ENCODE results near the gene TMPRSS2.

Gene TMPRSS2

DNA sequence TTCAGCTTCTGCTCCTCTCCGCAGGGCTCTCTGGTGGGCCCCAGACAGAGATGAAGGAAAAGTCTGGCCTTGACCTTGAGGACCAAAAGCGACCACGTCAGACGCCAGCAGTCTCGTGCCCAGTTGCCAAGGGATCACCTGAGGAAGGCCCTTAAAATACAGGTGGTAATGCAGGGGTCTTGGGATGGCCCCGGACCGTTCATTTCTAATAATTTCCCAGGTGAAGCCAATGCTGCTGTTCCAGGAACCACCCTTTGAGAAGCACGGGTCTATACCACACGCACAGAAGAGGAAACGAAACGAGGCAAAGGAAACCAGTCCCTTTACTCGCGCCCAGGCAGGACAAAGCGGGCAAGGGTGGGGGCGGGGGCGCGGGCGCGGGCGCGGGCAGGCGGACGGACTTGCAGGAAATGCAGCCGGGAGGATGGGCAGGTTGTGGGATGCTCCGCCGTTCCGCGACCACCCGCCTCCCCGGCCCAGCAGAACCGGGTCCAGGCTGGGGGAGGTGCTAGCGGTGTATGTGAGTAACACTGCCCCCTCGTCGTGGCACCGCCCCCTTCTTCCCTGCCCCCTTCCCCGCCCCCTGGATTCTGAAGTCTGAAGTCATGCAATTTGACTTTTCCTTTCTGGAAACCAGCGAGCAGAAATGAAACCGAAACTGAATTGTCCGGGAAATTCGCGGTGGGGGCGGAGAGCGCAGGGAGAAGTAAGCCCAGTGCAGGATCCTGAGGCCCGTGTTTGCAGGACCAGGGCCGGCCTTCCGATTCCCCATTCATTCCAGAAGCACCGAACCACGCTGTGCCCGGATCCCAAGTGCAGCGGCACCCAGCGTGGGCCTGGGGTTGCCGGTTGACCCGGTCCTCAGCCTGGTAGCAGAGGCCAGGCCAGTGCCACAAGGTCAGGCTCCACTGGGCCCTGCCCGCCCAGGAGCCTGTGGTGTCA is 87.8 kb downstream of the TMPRSS2 start (continued):
- TF ChIP-seq ZNF701 (tag by site-specific recombination; IDR thresholded peaks at IDR 0.05) (no peak), SP3 (tag by site-specific recombination; IDR thresholded peaks at IDR 0.05) (peak; percentile 83), ZNF792 (tag by site-specific recombination; IDR thresholded peaks at IDR 0.05) (no peak), MZF1 (tag by site-specific recombination; IDR thresholded peaks at IDR 0.05; ENCODE audit: borderline replicate concordance) (no peak), ZFP69B (tag by site-specific recombination; IDR thresholded peaks at IDR 0.05) (0 out of 2 replicates have a peak, but pooled peaks have one; percentile 40), KLF9 (tag by site-specific recombination; IDR thresholded peaks at IDR 0.05; ENCODE audit: low read depth) (peak; percentile 91), ZBTB1 (tag by site-specific recombination; IDR thresholded peaks at IDR 0.05) (no peak), KLF16 (tag by site-specific recombination; IDR thresholded peaks at IDR 0.05) (0 out of 2 replicates have a peak, but pooled peaks have one; percentile 39), ZNF585B (tag by site-specific recombination; IDR thresholded peaks at IDR 0.05) (no peak), ZNF394 (tag by site-specific recombination; IDR thresholded peaks at IDR 0.05; ENCODE audit: borderline replicate concordance) (no peak), ZNF184 (tag by site-specific recombination; IDR thresholded peaks at IDR 0.05) (no peak), ZNF48 (tag by site-specific recombination; IDR thresholded peaks at IDR 0.05) (no peak), ZNF266 (tag by site-specific recombination; IDR thresholded peaks at IDR 0.05; ENCODE audit: low read depth) (no peak), ZBTB48 (tag by site-specific recombination; IDR thresholded peaks at IDR 0.05) (peak; percentile 28; the same call in 1 of the 2 replicates), BCL11A (tag by site-specific recombination; IDR thresholded peaks at IDR 0.05; ENCODE audit: low read depth) (no peak), ZNF391 (tag by site-specific recombination; IDR thresholded peaks at IDR 0.05; ENCODE audit: borderline replicate concordance, low read depth) (no peak)
- TF ChIP-seq, protein P1, sequence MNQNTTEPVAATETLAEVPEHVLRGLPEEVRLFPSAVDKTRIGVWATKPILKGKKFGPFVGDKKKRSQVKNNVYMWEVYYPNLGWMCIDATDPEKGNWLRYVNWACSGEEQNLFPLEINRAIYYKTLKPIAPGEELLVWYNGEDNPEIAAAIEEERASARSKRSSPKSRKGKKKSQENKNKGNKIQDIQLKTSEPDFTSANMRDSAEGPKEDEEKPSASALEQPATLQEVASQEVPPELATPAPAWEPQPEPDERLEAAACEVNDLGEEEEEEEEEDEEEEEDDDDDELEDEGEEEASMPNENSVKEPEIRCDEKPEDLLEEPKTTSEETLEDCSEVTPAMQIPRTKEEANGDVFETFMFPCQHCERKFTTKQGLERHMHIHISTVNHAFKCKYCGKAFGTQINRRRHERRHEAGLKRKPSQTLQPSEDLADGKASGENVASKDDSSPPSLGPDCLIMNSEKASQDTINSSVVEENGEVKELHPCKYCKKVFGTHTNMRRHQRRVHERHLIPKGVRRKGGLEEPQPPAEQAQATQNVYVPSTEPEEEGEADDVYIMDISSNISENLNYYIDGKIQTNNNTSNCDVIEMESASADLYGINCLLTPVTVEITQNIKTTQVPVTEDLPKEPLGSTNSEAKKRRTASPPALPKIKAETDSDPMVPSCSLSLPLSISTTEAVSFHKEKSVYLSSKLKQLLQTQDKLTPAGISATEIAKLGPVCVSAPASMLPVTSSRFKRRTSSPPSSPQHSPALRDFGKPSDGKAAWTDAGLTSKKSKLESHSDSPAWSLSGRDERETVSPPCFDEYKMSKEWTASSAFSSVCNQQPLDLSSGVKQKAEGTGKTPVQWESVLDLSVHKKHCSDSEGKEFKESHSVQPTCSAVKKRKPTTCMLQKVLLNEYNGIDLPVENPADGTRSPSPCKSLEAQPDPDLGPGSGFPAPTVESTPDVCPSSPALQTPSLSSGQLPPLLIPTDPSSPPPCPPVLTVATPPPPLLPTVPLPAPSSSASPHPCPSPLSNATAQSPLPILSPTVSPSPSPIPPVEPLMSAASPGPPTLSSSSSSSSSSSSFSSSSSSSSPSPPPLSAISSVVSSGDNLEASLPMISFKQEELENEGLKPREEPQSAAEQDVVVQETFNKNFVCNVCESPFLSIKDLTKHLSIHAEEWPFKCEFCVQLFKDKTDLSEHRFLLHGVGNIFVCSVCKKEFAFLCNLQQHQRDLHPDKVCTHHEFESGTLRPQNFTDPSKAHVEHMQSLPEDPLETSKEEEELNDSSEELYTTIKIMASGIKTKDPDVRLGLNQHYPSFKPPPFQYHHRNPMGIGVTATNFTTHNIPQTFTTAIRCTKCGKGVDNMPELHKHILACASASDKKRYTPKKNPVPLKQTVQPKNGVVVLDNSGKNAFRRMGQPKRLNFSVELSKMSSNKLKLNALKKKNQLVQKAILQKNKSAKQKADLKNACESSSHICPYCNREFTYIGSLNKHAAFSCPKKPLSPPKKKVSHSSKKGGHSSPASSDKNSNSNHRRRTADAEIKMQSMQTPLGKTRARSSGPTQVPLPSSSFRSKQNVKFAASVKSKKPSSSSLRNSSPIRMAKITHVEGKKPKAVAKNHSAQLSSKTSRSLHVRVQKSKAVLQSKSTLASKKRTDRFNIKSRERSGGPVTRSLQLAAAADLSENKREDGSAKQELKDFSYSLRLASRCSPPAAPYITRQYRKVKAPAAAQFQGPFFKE (tag by site-specific recombination; IDR thresholded peaks at IDR 0.05; ENCODE audit: borderline replicate concordance): no peak
- TF ChIP-seq, protein P2, sequence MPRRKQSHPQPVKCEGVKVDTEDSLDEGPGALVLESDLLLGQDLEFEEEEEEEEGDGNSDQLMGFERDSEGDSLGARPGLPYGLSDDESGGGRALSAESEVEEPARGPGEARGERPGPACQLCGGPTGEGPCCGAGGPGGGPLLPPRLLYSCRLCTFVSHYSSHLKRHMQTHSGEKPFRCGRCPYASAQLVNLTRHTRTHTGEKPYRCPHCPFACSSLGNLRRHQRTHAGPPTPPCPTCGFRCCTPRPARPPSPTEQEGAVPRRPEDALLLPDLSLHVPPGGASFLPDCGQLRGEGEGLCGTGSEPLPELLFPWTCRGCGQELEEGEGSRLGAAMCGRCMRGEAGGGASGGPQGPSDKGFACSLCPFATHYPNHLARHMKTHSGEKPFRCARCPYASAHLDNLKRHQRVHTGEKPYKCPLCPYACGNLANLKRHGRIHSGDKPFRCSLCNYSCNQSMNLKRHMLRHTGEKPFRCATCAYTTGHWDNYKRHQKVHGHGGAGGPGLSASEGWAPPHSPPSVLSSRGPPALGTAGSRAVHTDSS (tag by site-specific recombination; IDR thresholded peaks at IDR 0.05): no peak
- TF ChIP-seq, protein P3, sequence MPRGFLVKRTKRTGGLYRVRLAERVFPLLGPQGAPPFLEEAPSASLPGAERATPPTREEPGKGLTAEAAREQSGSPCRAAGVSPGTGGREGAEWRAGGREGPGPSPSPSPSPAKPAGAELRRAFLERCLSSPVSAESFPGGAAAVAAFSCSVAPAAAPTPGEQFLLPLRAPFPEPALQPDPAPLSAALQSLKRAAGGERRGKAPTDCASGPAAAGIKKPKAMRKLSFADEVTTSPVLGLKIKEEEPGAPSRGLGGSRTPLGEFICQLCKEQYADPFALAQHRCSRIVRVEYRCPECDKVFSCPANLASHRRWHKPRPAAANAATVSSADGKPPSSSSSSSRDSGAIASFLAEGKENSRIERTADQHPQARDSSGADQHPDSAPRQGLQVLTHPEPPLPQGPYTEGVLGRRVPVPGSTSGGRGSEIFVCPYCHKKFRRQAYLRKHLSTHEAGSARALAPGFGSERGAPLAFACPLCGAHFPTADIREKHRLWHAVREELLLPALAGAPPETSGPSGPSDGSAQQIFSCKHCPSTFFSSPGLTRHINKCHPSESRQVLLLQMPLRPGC (tag by site-specific recombination; IDR thresholded peaks at IDR 0.05): no peak
- TF ChIP-seq, protein P4, sequence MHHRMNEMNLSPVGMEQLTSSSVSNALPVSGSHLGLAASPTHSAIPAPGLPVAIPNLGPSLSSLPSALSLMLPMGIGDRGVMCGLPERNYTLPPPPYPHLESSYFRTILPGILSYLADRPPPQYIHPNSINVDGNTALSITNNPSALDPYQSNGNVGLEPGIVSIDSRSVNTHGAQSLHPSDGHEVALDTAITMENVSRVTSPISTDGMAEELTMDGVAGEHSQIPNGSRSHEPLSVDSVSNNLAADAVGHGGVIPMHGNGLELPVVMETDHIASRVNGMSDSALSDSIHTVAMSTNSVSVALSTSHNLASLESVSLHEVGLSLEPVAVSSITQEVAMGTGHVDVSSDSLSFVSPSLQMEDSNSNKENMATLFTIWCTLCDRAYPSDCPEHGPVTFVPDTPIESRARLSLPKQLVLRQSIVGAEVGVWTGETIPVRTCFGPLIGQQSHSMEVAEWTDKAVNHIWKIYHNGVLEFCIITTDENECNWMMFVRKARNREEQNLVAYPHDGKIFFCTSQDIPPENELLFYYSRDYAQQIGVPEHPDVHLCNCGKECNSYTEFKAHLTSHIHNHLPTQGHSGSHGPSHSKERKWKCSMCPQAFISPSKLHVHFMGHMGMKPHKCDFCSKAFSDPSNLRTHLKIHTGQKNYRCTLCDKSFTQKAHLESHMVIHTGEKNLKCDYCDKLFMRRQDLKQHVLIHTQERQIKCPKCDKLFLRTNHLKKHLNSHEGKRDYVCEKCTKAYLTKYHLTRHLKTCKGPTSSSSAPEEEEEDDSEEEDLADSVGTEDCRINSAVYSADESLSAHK (tag by site-specific recombination; IDR thresholded peaks at IDR 0.05): no peak
- TF ChIP-seq, protein P5, sequence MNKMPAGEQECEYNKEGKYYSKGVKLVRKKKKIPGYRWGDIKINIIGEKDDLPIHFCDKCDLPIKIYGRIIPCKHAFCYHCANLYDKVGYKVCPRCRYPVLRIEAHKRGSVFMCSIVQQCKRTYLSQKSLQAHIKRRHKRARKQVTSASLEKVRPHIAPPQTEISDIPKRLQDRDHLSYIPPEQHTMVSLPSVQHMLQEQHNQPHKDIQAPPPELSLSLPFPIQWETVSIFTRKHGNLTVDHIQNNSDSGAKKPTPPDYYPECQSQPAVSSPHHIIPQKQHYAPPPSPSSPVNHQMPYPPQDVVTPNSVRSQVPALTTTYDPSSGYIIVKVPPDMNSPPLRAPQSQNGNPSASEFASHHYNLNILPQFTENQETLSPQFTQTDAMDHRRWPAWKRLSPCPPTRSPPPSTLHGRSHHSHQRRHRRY (tag by site-specific recombination; IDR thresholded peaks at IDR 0.05): no peak
- TF ChIP-seq, protein P6, sequence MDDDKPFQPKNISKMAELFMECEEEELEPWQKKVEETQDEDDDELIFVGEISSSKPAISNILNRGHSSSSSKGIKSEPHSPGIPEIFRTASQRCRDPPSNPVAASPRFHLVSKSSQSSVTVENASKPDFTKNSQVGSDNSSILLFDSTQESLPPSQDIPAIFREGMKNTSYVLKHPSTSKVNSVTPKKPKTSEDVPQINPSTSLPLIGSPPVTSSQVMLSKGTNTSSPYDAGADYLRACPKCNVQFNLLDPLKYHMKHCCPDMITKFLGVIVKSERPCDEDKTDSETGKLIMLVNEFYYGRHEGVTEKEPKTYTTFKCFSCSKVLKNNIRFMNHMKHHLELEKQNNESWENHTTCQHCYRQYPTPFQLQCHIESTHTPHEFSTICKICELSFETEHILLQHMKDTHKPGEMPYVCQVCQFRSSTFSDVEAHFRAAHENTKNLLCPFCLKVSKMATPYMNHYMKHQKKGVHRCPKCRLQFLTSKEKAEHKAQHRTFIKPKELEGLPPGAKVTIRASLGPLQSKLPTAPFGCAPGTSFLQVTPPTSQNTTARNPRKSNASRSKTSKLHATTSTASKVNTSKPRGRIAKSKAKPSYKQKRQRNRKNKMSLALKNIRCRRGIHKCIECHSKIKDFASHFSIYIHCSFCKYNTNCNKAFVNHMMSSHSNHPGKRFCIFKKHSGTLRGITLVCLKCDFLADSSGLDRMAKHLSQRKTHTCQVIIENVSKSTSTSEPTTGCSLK (tag by site-specific recombination; IDR thresholded peaks at IDR 0.05): no peak

All from HEK293 (cell line).